Mesothelial cell of epicardium (in vitro differentiated cells): ENCODE results near the gene SMIM11. TPM values are rescaled to one million over a fixed set of nuclear protein-coding genes. Genes with fewer than 3 reads are reported as not detected.
"Not testable (repeated sequence)": the region's sequence is repeated elsewhere in the genome, so short reads cannot be mapped to it uniquely, and the experiment has no call there.

Experiments
- DNase-seq, 2 experiments: peaks; one replicate each; pipeline ENCODE4 v3.0.0; 2021; ENCODE audit warnings: low spot score in 2 of 2; ENCODE audit not compliant: unreplicated experiment in 2 of 2
- H3K27ac Mint-ChIP-seq: 2 replicates; pipeline ENCODE4 v1.8.0; 2021; ENCODE audit warnings: mixed read lengths
- H3K27me3 Mint-ChIP-seq: 2 replicates; pipeline ENCODE4 v1.8.0; 2021; ENCODE audit warnings: low read depth, mixed read lengths
- H3K36me3 Mint-ChIP-seq: 2 replicates; pipeline ENCODE4 v1.8.0; 2021; ENCODE audit warnings: mixed read lengths
- H3K4me1 Mint-ChIP-seq: 2 replicates; pipeline ENCODE4 v1.8.0; 2021; ENCODE audit warnings: mixed read lengths
- H3K4me3 Mint-ChIP-seq: 2 replicates; pipeline ENCODE4 v1.8.0; 2021; ENCODE audit warnings: mild to moderate bottlenecking, moderate library complexity, mixed read lengths
- H3K9me3 Mint-ChIP-seq: 2 replicates; pipeline ENCODE4 v1.8.0; 2021; ENCODE audit warnings: mixed read lengths
- total RNA-seq: library from RNA; stranded (reverse); gene quantifications from 3 replicates; pipeline ENCODE4 v1.2.1, GENCODE V29; 2021

SMIM11 gene
- total RNA-seq, 1 donor from 2014 or later: 16.9 TPM

GRCh38 chr21:34428441-34428840 lies 53.1 kb downstream of the SMIM11 start:
- not testable (repeated sequence) for H3K4me3 Mint-ChIP-seq, H3K27ac Mint-ChIP-seq, DNase-seq, H3K36me3 Mint-ChIP-seq, H3K27me3 Mint-ChIP-seq, H3K4me1 Mint-ChIP-seq, H3K9me3 Mint-ChIP-seq

GRCh38 chr21:34429710-34430109 lies 54.4 kb downstream of the SMIM11 start:
- not testable (repeated sequence) for H3K9me3 Mint-ChIP-seq, H3K4me3 Mint-ChIP-seq, H3K27me3 Mint-ChIP-seq, H3K27ac Mint-ChIP-seq, H3K4me1 Mint-ChIP-seq, DNase-seq, H3K36me3 Mint-ChIP-seq

Other genes with a start within 250 kb of the SMIM11 start
- 0.82 to 1.4 TPM (median 0.92 TPM) in 3 replicates for gene KCNE2, start 11.5 kb upstream of the SMIM11 start, total RNA-seq
- gene SMIM34, start 48.4 kb downstream of the SMIM11 start, total RNA-seq: not detected in 3 replicates
- 0.50 to 1.0 TPM (median 0.55 TPM) in 3 replicates for gene KCNE1, start 136.7 kb downstream of the SMIM11 start, total RNA-seq
- 13.9 to 15.7 TPM (median 14.8 TPM) in 3 replicates for gene RCAN1, start 239.6 kb downstream of the SMIM11 start, total RNA-seq